Keratinocyte (primary cell): Measurements from ENCODE around the gene SALL3.

ENCODE experiments used
- CTCF ChIP-seq, 3 experiments: IDR thresholded peaks in 1 of 3; conservative IDR thresholded peaks in 1 of 3; optimal IDR thresholded peaks in 1 of 3; 2 replicates in 2 of 3; 3 replicates in 1 of 3; pipeline versions ENCODE3 to v1.5.1; 2011; ENCODE audit warnings: low read length in 3 of 3, mild to moderate bottlenecking in 3 of 3, moderate library complexity in 2 of 3, control low read depth in 1 of 3, inconsistent platforms in 1 of 3; ENCODE audit not compliant: insufficient read depth in 2 of 3; ENCODE audit errors: extremely low read depth in 1 of 3
- EZH2 ChIP-seq: IDR thresholded peaks from one replicate; pipeline ENCODE4 v1.6.1; 2012; ENCODE audit warnings: inconsistent platforms, mild to moderate bottlenecking, low read length, moderate library complexity

GRCh38 chr18:78937166-78937565, 42.5 kb upstream of the SALL3 start:
- TF ChIP-seq CTCF (optimal IDR thresholded peaks at IDR 0.05 in 1 of 3, IDR thresholded peaks at IDR 0.05 in 1 of 3, conservative IDR thresholded peaks at IDR 0.05 in 1 of 3; ENCODE audit: extremely low read depth in 1 of 3, insufficient read depth in 2 of 3, low read length in 3 of 3), result no peak
- no peak for TF ChIP-seq EZH2
